SHP77 treated with DMSO at 0.1 percent for 48 hours (cell line): ENCODE measurements around the gene TNS1.
"Not testable (repeated sequence)": the region's sequence is repeated elsewhere in the genome, so short reads cannot be mapped to it uniquely, and the experiment has no call there.

Experiments used
- DNase-seq: peaks from one replicate; lab custom pipeline; 2025; lab: John Stamatoyannopoulos, UW

Gene TNS1

GRCh38 chr2:217809736-217810135 lies 193.1 kb downstream of the TNS1 start:
- no peak for DNase-seq

- DNase-seq = not testable (repeated sequence)
These were observed 193.8 kb downstream of the TNS1 start for GRCh38 chr2:217808967-217809366.

GRCh38 chr2:217808326-217808725 lies 194.5 kb downstream of the TNS1 start:
- DNase-seq = no peak

GRCh38 chr2:217807753-217808152 lies 195.0 kb downstream of the TNS1 start:
- no peak for DNase-seq

- no peak for DNase-seq
These were observed 195.8 kb downstream of the TNS1 start for GRCh38 chr2:217807025-217807424.

- no peak for DNase-seq
These were observed 196.4 kb downstream of the TNS1 start for GRCh38 chr2:217806482-217806765.

- DNase-seq = no peak
These were observed 196.9 kb downstream of the TNS1 start for GRCh38 chr2:217805668-217806481.

GRCh38 chr2:217804791-217805667 lies 197.8 kb downstream of the TNS1 start:
- DNase-seq = no peak

GRCh38 chr2:217804338-217804737 lies 198.5 kb downstream of the TNS1 start:
- DNase-seq = no peak

- DNase-seq = no peak
These were observed 199.2 kb downstream of the TNS1 start for GRCh38 chr2:217803653-217803960.

- no peak for DNase-seq
These were observed 199.7 kb downstream of the TNS1 start for GRCh38 chr2:217802876-217803652.

- DNase-seq = no peak
These were observed 200.5 kb downstream of the TNS1 start for GRCh38 chr2:217802266-217802665.

GRCh38 chr2:217801711-217802110 lies 201.1 kb downstream of the TNS1 start:
- DNase-seq = no peak

GRCh38 chr2:217801115-217801531 lies 201.7 kb downstream of the TNS1 start:
- no peak for DNase-seq

- DNase-seq = no peak
These were observed 202.2 kb downstream of the TNS1 start for GRCh38 chr2:217800433-217801114.

GRCh38 chr2:217799563-217800432 lies 203.0 kb downstream of the TNS1 start:
- no peak for DNase-seq

- DNase-seq = no peak
These were observed 203.8 kb downstream of the TNS1 start for GRCh38 chr2:217798743-217799562.

- no peak for DNase-seq
These were observed 204.6 kb downstream of the TNS1 start for GRCh38 chr2:217798191-217798590.

GRCh38 chr2:217797661-217798069 lies 205.1 kb downstream of the TNS1 start:
- no peak for DNase-seq

- no peak for DNase-seq
These were observed 205.6 kb downstream of the TNS1 start for GRCh38 chr2:217797165-217797564.
